T-cell (primary cell): ENCODE measurements around the gene ZNF106. TPM values are rescaled to one million over a fixed set of nuclear protein-coding genes. Genes with fewer than 3 reads are reported as not detected.

Experiments
- ATAC-seq, 4 experiments: fragments of 200-7000 bp in 3 of 4; fragments of 150-1000 bp in 1 of 4; cut with Tn5 transposase; replicated peaks in 1 of 4; 1 replicate in 3 of 4; 2 replicates in 1 of 4; pipeline ENCODE4 v1.10.0; 2021; ENCODE audit warnings: moderate library complexity in 3 of 4, mild to moderate bottlenecking in 2 of 4, moderate number of reproducible peaks in 1 of 4
- CTCF ChIA-PET, 2 donors: fragments of 300-600 bp; sonication (Branson Sonifier 250); formaldehyde crosslinking; loops; one replicate each; lab custom pipeline; 2022; ENCODE audit warnings: antibody characterized with exemption in 2 of 2; lab: Charles Lee
- POLR2A ChIA-PET, 2 donors: fragments of 300-600 bp; sonication (Branson Sonifier 250); formaldehyde crosslinking; loops; one replicate each; lab custom pipeline; 2022; ENCODE audit warnings: antibody characterized with exemption in 2 of 2; lab: Charles Lee
- DNase-seq, 35 experiments: peaks; one replicate each; pipeline versions ENCODE4 v3.0.0 to v3.0.0-alpha.2; 2013 to 2023
- H3K27ac ChIP-seq: one replicate; pipeline ENCODE4 v1.5.1; 2013; ENCODE audit warnings: low read length
- H3K27me3 ChIP-seq, 2 experiments: replicated peaks in 1 of 2; 1 replicate in 1 of 2; 2 replicates in 1 of 2; pipeline versions ENCODE4 v1.6.1 to v1.7.0; 2013; ENCODE audit warnings: low read length in 1 of 2, mixed read lengths in 1 of 2; ENCODE audit not compliant: control insufficient read depth in 2 of 2, insufficient read depth in 2 of 2; ENCODE audit errors: extremely low read depth in 1 of 2
- H3K36me3 ChIP-seq, 2 donors: 1 replicate in 1 of 2; 2 replicates in 1 of 2; pipeline versions ENCODE4 v1.6.1 to v1.7.0; 2013; ENCODE audit warnings: low read length in 1 of 2; ENCODE audit not compliant: control insufficient read depth in 2 of 2, insufficient read depth in 1 of 2; ENCODE audit errors: extremely low read depth in 1 of 2
- H3K4me1 ChIP-seq, 2 experiments: 1 replicate in 1 of 2; 2 replicates in 1 of 2; pipeline versions ENCODE4 v1.6.1 to v1.7.0; 2013; ENCODE audit warnings: low read length in 2 of 2, mixed read lengths in 1 of 2; ENCODE audit not compliant: insufficient read depth in 2 of 2, control insufficient read depth in 1 of 2; ENCODE audit errors: extremely low read depth in 1 of 2
- H3K4me3 ChIP-seq, 2 donors: 1 replicate in 1 of 2; 2 replicates in 1 of 2; pipeline versions ENCODE4 v1.5.1 to v1.7.0; 2013; ENCODE audit warnings: mild to moderate bottlenecking in 2 of 2, low read length in 1 of 2, moderate library complexity in 1 of 2; ENCODE audit not compliant: control insufficient read depth in 1 of 2; ENCODE audit errors: extremely low read depth in 1 of 2
- H3K9me3 ChIP-seq: 2 replicates; pipeline ENCODE4 v1.7.0; 2013
- H3K27ac Mint-ChIP-seq, 2 donors: one replicate each; pipeline ENCODE4 v1.8.0; 2020 to 2021; ENCODE audit warnings: mild to moderate bottlenecking in 2 of 2, mixed read lengths in 2 of 2
- H3K27me3 Mint-ChIP-seq, 2 donors: one replicate each; pipeline ENCODE4 v1.8.0; 2021 to 2022; ENCODE audit warnings: mixed read lengths in 2 of 2
- H3K36me3 Mint-ChIP-seq: one replicate; pipeline ENCODE4 v1.8.0; 2021; ENCODE audit warnings: mixed read lengths
- H3K4me1 Mint-ChIP-seq, 3 donors: one replicate each; pipeline ENCODE4 v1.8.0; 2020 to 2022; ENCODE audit warnings: mixed read lengths in 3 of 3, mild to moderate bottlenecking in 1 of 3
- H3K4me3 Mint-ChIP-seq, 3 donors: one replicate each; pipeline ENCODE4 v1.8.0; 2020 to 2022; ENCODE audit warnings: mild to moderate bottlenecking in 3 of 3, mixed read lengths in 3 of 3, moderate library complexity in 3 of 3
- H3K9me3 Mint-ChIP-seq, 3 donors: one replicate each; pipeline ENCODE4 v1.8.0; 2020 to 2022; ENCODE audit warnings: mixed read lengths in 3 of 3
- WGBS: methylation state at CpG from one replicate; pipeline ENCODE4 v1.1.5; 2013; ENCODE audit warnings: missing lambda C conversion rate; ENCODE audit not compliant: insufficient coverage; 5-methylcytosine and 5-hydroxymethylcytosine counted together
- total RNA-seq, 35 experiments: library from RNA in 6 of 35; stranded (reverse) in 6 of 35; fragments of 120-200 nt in 1 of 35; gene quantifications; one replicate each; pipeline versions ENCODE4 v1.2.1 to v1.2.4 and lab custom pipeline; 2013 to 2026

ZNF106 gene
- total RNA-seq, 5 donors from 2014 or later (not counting 1 experiment from before 2014, with no cell fraction given): 33.1 to 41.1 (median 36.7) TPM

DNA sequence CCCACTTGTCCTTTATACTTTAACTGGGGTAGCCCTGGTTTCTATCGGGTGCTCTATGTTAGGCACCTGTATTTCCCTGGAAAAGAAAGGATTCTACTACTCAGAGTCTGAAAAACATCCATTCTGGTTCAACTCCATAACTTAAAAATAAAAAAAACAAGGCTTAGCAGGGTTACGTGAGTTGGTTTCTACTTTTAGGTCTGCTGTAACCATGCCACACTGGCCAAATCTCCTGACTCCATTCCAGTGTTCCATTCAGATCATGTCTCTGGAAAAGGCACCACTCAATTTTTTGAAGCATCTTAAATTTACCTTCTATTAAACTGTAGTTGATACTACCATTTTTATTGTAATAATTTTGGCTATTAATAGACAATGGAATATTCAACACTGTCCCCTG lies 69.6 kb downstream of the ZNF106 start:
- no peaks in the 10 kb centered on the region for H3K27me3 ChIP-seq
- H3K27ac ChIP-seq: no peak overlapping the region
- DNase-seq (no peak), ATAC-seq (no peak)
- Mint-ChIP-seq H3K27ac (no peak overlapping the region), H3K4me1 (no peaks in the 10 kb centered on the region), H3K27me3 (no peaks in the 10 kb centered on the region), H3K4me3 (no peak overlapping the region), H3K36me3 (peaks cover 58% of the 10 kb centered on the region), H3K9me3 (no peaks in the 10 kb centered on the region)
- peaks cover 10 to 78% of the 10 kb centered on the region in 2 donors for H3K36me3 ChIP-seq
- WGBS: 100% methylated on average over 1 of the region's 2 CpGs
- ChIA-PET POLR2A (no interaction called here), CTCF (no interaction called here)
- no peak overlapping the region for H3K4me3 ChIP-seq
- H3K9me3 ChIP-seq: no peaks in the 10 kb centered on the region
- H3K4me1 ChIP-seq: no peaks in the 10 kb centered on the region

DNA sequence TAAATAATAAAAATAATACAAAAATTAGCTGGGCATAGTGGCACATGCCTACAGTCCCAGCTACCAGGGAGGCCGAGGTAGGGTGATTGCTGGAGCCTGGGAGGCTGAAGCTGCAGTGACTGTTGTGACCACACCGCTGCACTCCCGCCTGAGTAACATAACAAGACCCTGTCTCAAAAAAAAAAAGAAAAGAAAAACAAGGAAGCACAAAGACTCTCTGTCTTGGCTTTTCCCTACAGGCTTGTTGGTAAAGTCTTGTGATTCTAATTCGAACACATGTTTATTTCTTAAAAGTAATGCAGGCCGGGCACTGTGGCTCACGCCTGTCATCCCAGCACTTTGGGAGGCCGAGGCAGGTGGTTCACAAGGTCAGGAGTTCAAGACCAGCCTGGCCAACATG lies 71.6 kb downstream of the ZNF106 start:
- Histone ChIP-seq H3K4me1 (no peaks in the 10 kb centered on the region), H3K36me3 (peaks cover 2 to 73% of the 10 kb centered on the region in 2 donors), H3K27ac (no peak overlapping the region), H3K27me3 (no peaks in the 10 kb centered on the region), H3K9me3 (no peaks in the 10 kb centered on the region), H3K4me3 (no peak overlapping the region)
- Mint-ChIP-seq H3K9me3 (no peaks in the 10 kb centered on the region), H3K27ac (no peak overlapping the region), H3K36me3 (peaks cover 53% of the 10 kb centered on the region), H3K4me1 (no peaks in the 10 kb centered on the region), H3K27me3 (no peaks in the 10 kb centered on the region), H3K4me3 (no peak overlapping the region)
- CTCF ChIA-PET: no interaction called here
- POLR2A ChIA-PET: no interaction called here
- no peak for DNase-seq
- no peak for ATAC-seq
- 92% methylated on average over 2 of the region's 7 CpGs for WGBS

DNA sequence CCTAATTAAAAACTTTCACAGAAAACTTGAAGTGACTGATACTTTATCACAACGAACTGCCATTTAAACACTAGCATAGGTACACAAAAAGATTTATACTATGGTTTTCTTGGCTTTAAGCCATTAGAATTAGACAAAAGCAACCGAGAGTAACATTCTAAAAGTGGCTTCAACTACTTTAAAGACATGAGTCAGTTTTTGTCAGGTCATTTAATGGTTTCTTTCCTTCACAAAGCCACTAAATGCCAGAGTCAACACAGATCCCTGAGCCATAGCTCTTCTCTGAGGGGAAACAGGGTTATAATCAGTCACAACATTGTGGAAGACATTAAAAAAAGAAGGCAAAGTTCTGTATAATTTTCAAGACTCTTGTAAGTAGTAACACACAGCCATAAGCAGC lies 77.0 kb downstream of the ZNF106 start:
- no peak for DNase-seq
- no peak overlapping the region for H3K27ac ChIP-seq
- no CpG with 5 or more reads among the region's 2 CpGs for whole genome bisulfite sequencing
- peaks cover 48% of the 10 kb centered on the region for H3K36me3 Mint-ChIP-seq
- no peak overlapping the region for H3K4me3 ChIP-seq
- H3K9me3 ChIP-seq: no peaks in the 10 kb centered on the region
- H3K27me3 ChIP-seq: no peaks in the 10 kb centered on the region
- ChIA-PET POLR2A (no interaction called here), CTCF (interaction anchor here in 1 of 2 donors (0.7 kb wide), 1 partner anchor 1782 kb away, joined by 3 read pairs; no protein-coding TSS in a partner anchor)
- no peaks in the 10 kb centered on the region for H3K9me3 Mint-ChIP-seq
- H3K27ac Mint-ChIP-seq: no peak overlapping the region
- no peaks in the 10 kb centered on the region for H3K4me1 ChIP-seq
- peaks cover 0 to 43% of the 10 kb centered on the region in 2 donors for H3K36me3 ChIP-seq
- no peaks in the 10 kb centered on the region for H3K27me3 Mint-ChIP-seq
- H3K4me1 Mint-ChIP-seq: no peaks in the 10 kb centered on the region
- no peak overlapping the region for H3K4me3 Mint-ChIP-seq
- no peak for ATAC-seq

DNA sequence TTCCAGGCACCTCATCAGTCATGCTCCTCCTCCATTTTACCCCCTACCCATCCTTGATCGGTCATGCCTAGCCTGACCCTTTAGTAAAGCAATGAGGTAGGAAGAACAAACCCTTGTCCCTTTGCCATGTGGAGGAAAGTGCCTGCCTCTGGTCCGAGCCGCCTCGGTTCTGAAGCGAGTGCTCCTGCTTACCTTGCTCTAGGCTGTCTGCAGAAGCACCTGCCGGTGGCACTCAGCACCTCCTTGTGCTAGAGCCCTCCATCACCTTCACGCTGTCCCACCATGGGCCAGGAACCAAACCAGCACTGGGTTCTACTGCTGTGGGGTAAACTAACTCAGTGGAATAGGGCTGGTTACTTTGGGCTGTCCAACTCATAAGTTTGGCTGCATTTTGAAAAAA lies 79.1 kb downstream of the ZNF106 start:
- WGBS: 100% methylated on average over 2 of the region's 7 CpGs
- CTCF ChIA-PET: no interaction called here
- Mint-ChIP-seq H3K4me1 (no peaks in the 10 kb centered on the region), H3K9me3 (no peaks in the 10 kb centered on the region), H3K36me3 (peaks cover 39% of the 10 kb centered on the region), H3K27me3 (no peaks in the 10 kb centered on the region), H3K27ac (no peak overlapping the region), H3K4me3 (no peak overlapping the region)
- no peaks in the 10 kb centered on the region for H3K9me3 ChIP-seq
- DNase-seq: no peak
- no peak overlapping the region for H3K27ac ChIP-seq
- ATAC-seq: no peak
- no peaks in the 10 kb centered on the region for H3K4me1 ChIP-seq
- H3K4me3 ChIP-seq: no peak overlapping the region
- H3K27me3 ChIP-seq: no peaks in the 10 kb centered on the region
- POLR2A ChIA-PET: no interaction called here
- peaks cover 0 to 33% of the 10 kb centered on the region in 2 donors for H3K36me3 ChIP-seq

DNA sequence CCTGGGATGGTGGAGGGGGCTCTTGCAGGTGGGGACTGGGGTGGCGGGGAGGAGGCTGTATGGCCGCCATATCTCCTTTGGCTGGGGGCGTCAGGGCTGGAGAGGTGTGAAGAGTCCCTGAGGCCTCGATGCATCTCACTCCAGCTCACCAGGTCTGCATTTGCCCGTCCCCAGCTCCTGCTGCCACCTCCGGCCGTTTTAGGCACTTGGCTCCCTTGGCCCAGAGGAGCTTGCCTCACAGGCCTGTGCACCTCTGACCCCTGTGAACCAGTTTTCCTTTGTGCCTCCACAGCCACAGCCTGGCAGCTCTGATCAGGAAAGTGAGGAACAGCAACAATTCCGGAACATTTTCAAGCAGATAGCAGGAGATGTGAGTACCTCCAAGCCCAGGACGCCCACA lies 81.9 kb downstream of the ZNF106 start:
- Histone ChIP-seq H3K4me3 (no peak overlapping the region), H3K27me3 (no peaks in the 10 kb centered on the region), H3K36me3 (peaks cover 0 to 13% of the 10 kb centered on the region in 2 donors), H3K4me1 (no peaks in the 10 kb centered on the region), H3K27ac (no peak overlapping the region), H3K9me3 (no peaks in the 10 kb centered on the region)
- ATAC-seq: no peak
- ChIA-PET CTCF (no interaction called here), POLR2A (no interaction called here)
- H3K27me3 Mint-ChIP-seq: no peaks in the 10 kb centered on the region
- no peak overlapping the region for H3K4me3 Mint-ChIP-seq
- 91% methylated on average over 7 of the region's 9 CpGs for WGBS
- H3K4me1 Mint-ChIP-seq: no peaks in the 10 kb centered on the region
- DNase-seq: no peak
- no peaks in the 10 kb centered on the region for H3K9me3 Mint-ChIP-seq
- H3K36me3 Mint-ChIP-seq: peaks cover 27% of the 10 kb centered on the region
- no peak overlapping the region for H3K27ac Mint-ChIP-seq

DNA sequence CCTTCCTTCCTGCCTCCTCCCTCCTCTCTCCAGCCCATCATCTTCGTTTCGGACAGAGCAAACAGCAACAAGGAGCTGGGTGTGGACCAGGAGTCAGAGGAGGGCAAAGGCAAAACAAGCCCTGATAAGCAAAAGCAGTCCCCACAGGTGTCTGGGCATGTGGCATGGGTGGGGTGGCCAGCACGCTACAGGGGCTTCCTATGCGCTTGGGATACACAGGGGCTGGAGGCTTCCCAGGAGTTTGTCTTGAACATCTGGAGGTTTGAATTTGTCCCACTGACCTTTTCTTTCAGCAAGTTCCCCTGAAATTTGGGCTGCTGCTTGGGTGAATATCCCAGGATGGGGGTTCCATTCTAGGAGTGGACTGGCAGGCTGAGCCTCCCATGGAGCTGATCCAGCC lies 82.8 kb downstream of the ZNF106 start:
- POLR2A ChIA-PET: no interaction called here

More for the DNA sequence above, 82.8 kb downstream of the ZNF106 start:
- Histone ChIP-seq H3K4me3 (no peak overlapping the region), H3K27ac (no peak overlapping the region), H3K36me3 (peaks cover 0 to 10% of the 10 kb centered on the region in 2 donors), H3K27me3 (no peaks in the 10 kb centered on the region), H3K9me3 (no peaks in the 10 kb centered on the region), H3K4me1 (no peaks in the 10 kb centered on the region)
- Mint-ChIP-seq H3K27ac (no peak overlapping the region), H3K36me3 (peaks cover 27% of the 10 kb centered on the region), H3K27me3 (no peaks in the 10 kb centered on the region), H3K9me3 (no peaks in the 10 kb centered on the region), H3K4me3 (no peak overlapping the region), H3K4me1 (peaks cover 0 to 6% (median 0%) of the 10 kb centered on the region in 3 donors)
- 83% methylated on average over 1 of the region's 4 CpGs for WGBS
- CTCF ChIA-PET: no interaction called here
- no peak for ATAC-seq
- DNase-seq: no peak
